WTC11 (cell line): ENCODE data around the gene CHD6. TPM values are rescaled to one million over a fixed set of nuclear protein-coding genes. Genes with fewer than 3 reads are reported as not detected.

ENCODE experiments used
- ATAC-seq: fragments of 200-7000 bp; cut with Tn5 transposase; 2 replicates; pipeline ENCODE4 v1.10.0; 2021; ENCODE audit warnings: mild to moderate bottlenecking, moderate library complexity
- CTCF ChIA-PET: fragments of 300-600 bp; sonication (Branson Sonifier 250); formaldehyde crosslinking; loops from one replicate; lab custom pipeline; 2021; ENCODE audit warnings: antibody characterized with exemption; lab: Charles Lee
- POLR2A ChIA-PET: fragments of 350-600 bp; sonication (Branson Sonifier 250); formaldehyde crosslinking; loops from one replicate; lab custom pipeline; 2021; ENCODE audit warnings: antibody characterized with exemption; lab: Charles Lee
- DNase-seq: peaks from one replicate; pipeline ENCODE4 v3.0.0; 2021; ENCODE audit warnings: low spot score
- H3K27ac Mint-ChIP-seq: 2 replicates; pipeline ENCODE4 v1.8.0; 2021; ENCODE audit warnings: mixed read lengths
- H3K27me3 Mint-ChIP-seq: 2 replicates; pipeline ENCODE4 v1.8.0; 2021; ENCODE audit warnings: low read depth, mild to moderate bottlenecking, moderate library complexity, mixed read lengths
- H3K36me3 Mint-ChIP-seq: 2 replicates; pipeline ENCODE4 v1.8.0; 2021; ENCODE audit warnings: mixed read lengths
- H3K4me1 Mint-ChIP-seq: 2 replicates; pipeline ENCODE4 v1.8.0; 2022; ENCODE audit warnings: mixed read lengths
- H3K4me3 Mint-ChIP-seq: 2 replicates; pipeline ENCODE4 v1.8.0; 2021; ENCODE audit warnings: mild to moderate bottlenecking, moderate library complexity, mixed read lengths
- H3K9me3 Mint-ChIP-seq: 2 replicates; pipeline ENCODE4 v1.8.0; 2021; ENCODE audit warnings: mixed read lengths
- CBFB ChIP-seq: sonication (generic); formaldehyde crosslinking; IDR thresholded peaks from 2 replicates; pipeline ENCODE4 v1.8.1; 2022; ENCODE audit warnings: mild to moderate bottlenecking, low read depth, missing genetic modification reagents
- ELF4 ChIP-seq: sonication (generic); formaldehyde crosslinking; IDR thresholded peaks from 2 replicates; pipeline ENCODE4 v1.8.1; 2022; ENCODE audit warnings: low read depth, mild to moderate bottlenecking, moderate library complexity, missing genetic modification reagents
- EMX1 ChIP-seq: fragments of 250-450 bp; sonication (Bioruptor Pico); IDR thresholded peaks from 2 replicates; pipeline ENCODE4 v1.8.0; 2021; ENCODE audit warnings: mild to moderate bottlenecking
- JAZF1 ChIP-seq: fragments of 250-450 bp; sonication (Bioruptor Pico); IDR thresholded peaks from 2 replicates; pipeline ENCODE4 v1.9.0; 2021; ENCODE audit warnings: moderate library complexity, mild to moderate bottlenecking, inconsistent platforms
- JUN ChIP-seq: sonication (generic); formaldehyde crosslinking; IDR thresholded peaks from 2 replicates; pipeline ENCODE4 v1.8.0; 2023; ENCODE audit warnings: mild to moderate bottlenecking, missing genetic modification reagents
- MXD4 ChIP-seq: fragments of 250-450 bp; sonication (Bioruptor Pico); IDR thresholded peaks from 2 replicates; pipeline ENCODE4 v1.8.0; 2021; ENCODE audit warnings: mild to moderate bottlenecking, moderate library complexity, borderline replicate concordance
- MYBL2 ChIP-seq: sonication (generic); formaldehyde crosslinking; IDR thresholded peaks from 2 replicates; pipeline ENCODE4 v1.8.1; 2023; ENCODE audit warnings: mild to moderate bottlenecking, moderate library complexity, missing genetic modification reagents
- NFATC4 ChIP-seq: fragments of 250-450 bp; sonication (Bioruptor Pico); IDR thresholded peaks from 2 replicates; pipeline ENCODE4 v1.9.0; 2021; ENCODE audit warnings: mild to moderate bottlenecking
- NR2C2 ChIP-seq: sonication (generic); formaldehyde crosslinking; IDR thresholded peaks from 2 replicates; pipeline ENCODE4 v1.8.0; 2022; ENCODE audit warnings: mild to moderate bottlenecking, missing genetic modification reagents
- OVOL2 ChIP-seq: fragments of 250-450 bp; sonication (Bioruptor Pico); IDR thresholded peaks from 2 replicates; pipeline ENCODE4 v1.9.0; 2021; ENCODE audit warnings: mild to moderate bottlenecking, borderline replicate concordance
- ZNF121 ChIP-seq: sonication (generic); formaldehyde crosslinking; IDR thresholded peaks from 2 replicates; pipeline ENCODE4 v1.8.0; 2023; ENCODE audit warnings: missing genetic modification reagents
- ZNF232 ChIP-seq: sonication (generic); formaldehyde crosslinking; IDR thresholded peaks from 2 replicates; pipeline ENCODE4 v1.8.0; 2022; ENCODE audit warnings: mild to moderate bottlenecking, missing genetic modification reagents
- ZNF671 ChIP-seq: fragments of 250-450 bp; sonication (Bioruptor Pico); IDR thresholded peaks from 2 replicates; pipeline ENCODE4 v1.8.0; 2021; ENCODE audit warnings: mild to moderate bottlenecking
- total RNA-seq: library from RNA; stranded (reverse); gene quantifications from 3 replicates; pipeline ENCODE4 v1.2.3, GENCODE V29; 2021
- TF ChIP-seq, protein P1 (sequence below): sonication (generic); formaldehyde crosslinking; IDR thresholded peaks from 2 replicates; pipeline ENCODE4 v1.8.0; 2023; ENCODE audit warnings: missing genetic modification reagents
- TF ChIP-seq, protein P2 (sequence below): fragments of 200-600 bp; IDR thresholded peaks from 2 replicates; pipeline ENCODE4 v1.8.0; 2022; ENCODE audit warnings: antibody characterized with exemption
- TF ChIP-seq, protein P3 (sequence below): sonication (generic); formaldehyde crosslinking; IDR thresholded peaks from 2 replicates; pipeline ENCODE4 v1.8.1; 2023; ENCODE audit warnings: mild to moderate bottlenecking, moderate library complexity, missing genetic modification reagents
- TF ChIP-seq, protein P4 (sequence below): sonication (generic); formaldehyde crosslinking; IDR thresholded peaks from 2 replicates; pipeline ENCODE4 v1.8.0; 2023; ENCODE audit warnings: mild to moderate bottlenecking, missing genetic modification reagents
- TF ChIP-seq, protein P5 (sequence below): sonication (generic); formaldehyde crosslinking; IDR thresholded peaks from 2 replicates; pipeline ENCODE4 v1.8.1; 2022; ENCODE audit warnings: low read depth, missing genetic modification reagents, borderline replicate concordance
- TF ChIP-seq, protein P6 (sequence below): sonication (generic); formaldehyde crosslinking; IDR thresholded peaks from 2 replicates; pipeline ENCODE4 v1.8.0; 2022; ENCODE audit warnings: mild to moderate bottlenecking, missing genetic modification reagents

Gene CHD6
- total RNA-seq, 1 experiment from 2014 or later: 52.1 TPM

DNA sequence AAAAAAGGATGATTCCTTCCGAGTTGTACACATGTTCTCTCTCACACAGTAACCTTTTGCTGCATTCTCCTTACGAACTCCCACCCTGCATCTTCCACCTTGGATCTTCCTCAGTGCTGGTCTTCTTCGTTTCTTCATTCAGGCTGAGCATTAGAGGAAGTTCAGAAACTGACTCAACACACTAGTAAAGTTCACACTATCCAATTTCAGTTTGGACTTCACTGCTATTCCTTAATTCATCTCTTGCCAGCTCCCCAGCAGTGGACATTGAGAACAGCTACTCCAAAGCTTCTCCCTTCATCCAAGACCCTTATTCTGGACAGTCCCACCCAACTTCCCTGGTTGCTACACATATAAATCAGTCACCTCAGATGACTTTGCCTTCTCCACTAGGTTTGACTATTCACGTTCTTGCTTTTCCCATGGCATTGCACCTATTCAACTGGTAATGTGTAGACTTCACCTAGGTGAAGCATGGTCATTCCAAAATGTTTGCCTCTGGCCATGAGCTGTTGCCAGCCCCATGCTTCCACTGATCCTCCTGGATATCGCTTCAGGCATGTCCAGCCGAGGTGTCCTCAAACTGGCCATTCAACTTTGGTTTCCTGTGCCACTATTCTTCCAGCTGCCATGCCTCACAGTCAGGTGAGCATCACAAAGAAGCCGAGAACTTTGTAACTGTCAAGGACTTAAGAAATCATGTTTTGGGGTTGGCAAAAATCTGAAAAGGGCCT, 147.6 kb downstream of the CHD6 start:
- no peak overlapping the region for H3K27ac Mint-ChIP-seq
- DNase-seq (no peak), ATAC-seq (no peak)
- H3K36me3 Mint-ChIP-seq: peaks cover 33% of the 10 kb centered on the region
- POLR2A ChIA-PET: interaction anchor here (0.7 kb wide), 2 partner anchors 78 to 301 kb away, joined by 3 read pairs; no protein-coding TSS in a partner anchor
- CTCF ChIA-PET: no interaction called here
- no peaks in the 10 kb centered on the region for H3K4me1 Mint-ChIP-seq
- no peaks in the 10 kb centered on the region for H3K9me3 Mint-ChIP-seq
- no peak overlapping the region for H3K4me3 Mint-ChIP-seq
- TF ChIP-seq JUN (CRISPR knock-in tag) (no peak), MYBL2 (CRISPR knock-in tag) (no peak), ZNF232 (CRISPR knock-in tag) (no peak), EMX1 (no peak), JAZF1 (CRISPR knock-in tag) (no peak), OVOL2 (CRISPR knock-in tag) (no peak), ZNF121 (CRISPR knock-in tag) (no peak), ELF4 (CRISPR knock-in tag) (no peak), MXD4 (no peak), NFATC4 (CRISPR knock-in tag) (no peak), NR2C2 (CRISPR knock-in tag) (no peak), CBFB (CRISPR knock-in tag) (no peak)
- TF ChIP-seq, protein P1, sequence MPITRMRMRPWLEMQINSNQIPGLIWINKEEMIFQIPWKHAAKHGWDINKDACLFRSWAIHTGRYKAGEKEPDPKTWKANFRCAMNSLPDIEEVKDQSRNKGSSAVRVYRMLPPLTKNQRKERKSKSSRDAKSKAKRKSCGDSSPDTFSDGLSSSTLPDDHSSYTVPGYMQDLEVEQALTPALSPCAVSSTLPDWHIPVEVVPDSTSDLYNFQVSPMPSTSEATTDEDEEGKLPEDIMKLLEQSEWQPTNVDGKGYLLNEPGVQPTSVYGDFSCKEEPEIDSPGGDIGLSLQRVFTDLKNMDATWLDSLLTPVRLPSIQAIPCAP (CRISPR knock-in tag): no peak
- TF ChIP-seq, protein P2, sequence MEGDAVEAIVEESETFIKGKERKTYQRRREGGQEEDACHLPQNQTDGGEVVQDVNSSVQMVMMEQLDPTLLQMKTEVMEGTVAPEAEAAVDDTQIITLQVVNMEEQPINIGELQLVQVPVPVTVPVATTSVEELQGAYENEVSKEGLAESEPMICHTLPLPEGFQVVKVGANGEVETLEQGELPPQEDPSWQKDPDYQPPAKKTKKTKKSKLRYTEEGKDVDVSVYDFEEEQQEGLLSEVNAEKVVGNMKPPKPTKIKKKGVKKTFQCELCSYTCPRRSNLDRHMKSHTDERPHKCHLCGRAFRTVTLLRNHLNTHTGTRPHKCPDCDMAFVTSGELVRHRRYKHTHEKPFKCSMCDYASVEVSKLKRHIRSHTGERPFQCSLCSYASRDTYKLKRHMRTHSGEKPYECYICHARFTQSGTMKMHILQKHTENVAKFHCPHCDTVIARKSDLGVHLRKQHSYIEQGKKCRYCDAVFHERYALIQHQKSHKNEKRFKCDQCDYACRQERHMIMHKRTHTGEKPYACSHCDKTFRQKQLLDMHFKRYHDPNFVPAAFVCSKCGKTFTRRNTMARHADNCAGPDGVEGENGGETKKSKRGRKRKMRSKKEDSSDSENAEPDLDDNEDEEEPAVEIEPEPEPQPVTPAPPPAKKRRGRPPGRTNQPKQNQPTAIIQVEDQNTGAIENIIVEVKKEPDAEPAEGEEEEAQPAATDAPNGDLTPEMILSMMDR: no peak
- TF ChIP-seq, protein P3, sequence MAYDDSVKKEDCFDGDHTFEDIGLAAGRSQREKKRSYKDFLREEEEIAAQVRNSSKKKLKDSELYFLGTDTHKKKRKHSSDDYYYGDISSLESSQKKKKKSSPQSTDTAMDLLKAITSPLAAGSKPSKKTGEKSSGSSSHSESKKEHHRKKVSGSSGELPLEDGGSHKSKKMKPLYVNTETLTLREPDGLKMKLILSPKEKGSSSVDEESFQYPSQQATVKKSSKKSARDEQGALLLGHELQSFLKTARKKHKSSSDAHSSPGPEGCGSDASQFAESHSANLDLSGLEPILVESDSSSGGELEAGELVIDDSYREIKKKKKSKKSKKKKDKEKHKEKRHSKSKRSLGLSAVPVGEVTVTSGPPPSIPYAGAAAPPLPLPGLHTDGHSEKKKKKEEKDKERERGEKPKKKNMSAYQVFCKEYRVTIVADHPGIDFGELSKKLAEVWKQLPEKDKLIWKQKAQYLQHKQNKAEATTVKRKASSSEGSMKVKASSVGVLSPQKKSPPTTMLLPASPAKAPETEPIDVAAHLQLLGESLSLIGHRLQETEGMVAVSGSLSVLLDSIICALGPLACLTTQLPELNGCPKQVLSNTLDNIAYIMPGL (CRISPR knock-in tag): no peak
- TF ChIP-seq, protein P4, sequence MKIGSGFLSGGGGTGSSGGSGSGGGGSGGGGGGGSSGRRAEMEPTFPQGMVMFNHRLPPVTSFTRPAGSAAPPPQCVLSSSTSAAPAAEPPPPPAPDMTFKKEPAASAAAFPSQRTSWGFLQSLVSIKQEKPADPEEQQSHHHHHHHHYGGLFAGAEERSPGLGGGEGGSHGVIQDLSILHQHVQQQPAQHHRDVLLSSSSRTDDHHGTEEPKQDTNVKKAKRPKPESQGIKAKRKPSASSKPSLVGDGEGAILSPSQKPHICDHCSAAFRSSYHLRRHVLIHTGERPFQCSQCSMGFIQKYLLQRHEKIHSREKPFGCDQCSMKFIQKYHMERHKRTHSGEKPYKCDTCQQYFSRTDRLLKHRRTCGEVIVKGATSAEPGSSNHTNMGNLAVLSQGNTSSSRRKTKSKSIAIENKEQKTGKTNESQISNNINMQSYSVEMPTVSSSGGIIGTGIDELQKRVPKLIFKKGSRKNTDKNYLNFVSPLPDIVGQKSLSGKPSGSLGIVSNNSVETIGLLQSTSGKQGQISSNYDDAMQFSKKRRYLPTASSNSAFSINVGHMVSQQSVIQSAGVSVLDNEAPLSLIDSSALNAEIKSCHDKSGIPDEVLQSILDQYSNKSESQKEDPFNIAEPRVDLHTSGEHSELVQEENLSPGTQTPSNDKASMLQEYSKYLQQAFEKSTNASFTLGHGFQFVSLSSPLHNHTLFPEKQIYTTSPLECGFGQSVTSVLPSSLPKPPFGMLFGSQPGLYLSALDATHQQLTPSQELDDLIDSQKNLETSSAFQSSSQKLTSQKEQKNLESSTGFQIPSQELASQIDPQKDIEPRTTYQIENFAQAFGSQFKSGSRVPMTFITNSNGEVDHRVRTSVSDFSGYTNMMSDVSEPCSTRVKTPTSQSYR (CRISPR knock-in tag): no peak
- TF ChIP-seq, protein P5, sequence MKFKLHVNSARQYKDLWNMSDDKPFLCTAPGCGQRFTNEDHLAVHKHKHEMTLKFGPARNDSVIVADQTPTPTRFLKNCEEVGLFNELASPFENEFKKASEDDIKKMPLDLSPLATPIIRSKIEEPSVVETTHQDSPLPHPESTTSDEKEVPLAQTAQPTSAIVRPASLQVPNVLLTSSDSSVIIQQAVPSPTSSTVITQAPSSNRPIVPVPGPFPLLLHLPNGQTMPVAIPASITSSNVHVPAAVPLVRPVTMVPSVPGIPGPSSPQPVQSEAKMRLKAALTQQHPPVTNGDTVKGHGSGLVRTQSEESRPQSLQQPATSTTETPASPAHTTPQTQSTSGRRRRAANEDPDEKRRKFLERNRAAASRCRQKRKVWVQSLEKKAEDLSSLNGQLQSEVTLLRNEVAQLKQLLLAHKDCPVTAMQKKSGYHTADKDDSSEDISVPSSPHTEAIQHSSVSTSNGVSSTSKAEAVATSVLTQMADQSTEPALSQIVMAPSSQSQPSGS: no peak
- H3K27me3 Mint-ChIP-seq: no peaks in the 10 kb centered on the region

DNA sequence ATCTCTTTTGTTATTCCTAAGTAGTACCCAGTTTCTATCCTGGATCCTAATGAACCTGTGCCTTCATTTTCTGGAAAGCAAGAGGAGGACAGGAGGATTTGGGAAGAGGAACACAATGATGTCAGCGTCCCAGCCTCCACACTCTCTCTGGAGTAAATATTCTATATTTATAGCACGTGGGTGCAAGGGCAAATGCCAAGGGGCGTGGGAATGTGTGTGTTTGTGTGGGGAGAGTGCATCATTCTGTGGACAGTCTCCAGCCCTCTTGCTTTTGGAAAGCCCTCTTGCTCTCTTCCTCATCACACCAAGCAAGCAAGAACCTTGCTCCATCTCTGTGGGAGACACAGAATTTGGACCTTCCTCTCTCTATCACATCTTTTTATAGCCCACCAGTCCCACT, 148.3 kb downstream of the CHD6 start:
- ATAC-seq: no peak
- peaks cover 40% of the 10 kb centered on the region for H3K36me3 Mint-ChIP-seq
- H3K27ac Mint-ChIP-seq: no peak overlapping the region

More for the DNA sequence above, 148.3 kb downstream of the CHD6 start:
- Mint-ChIP-seq H3K4me1 (no peaks in the 10 kb centered on the region), H3K9me3 (peaks cover 4% of the 10 kb centered on the region), H3K4me3 (no peak overlapping the region), H3K27me3 (no peaks in the 10 kb centered on the region)
- no peak for DNase-seq
- ChIA-PET POLR2A (no interaction called here), CTCF (no interaction called here)
- TF ChIP-seq, protein P6, sequence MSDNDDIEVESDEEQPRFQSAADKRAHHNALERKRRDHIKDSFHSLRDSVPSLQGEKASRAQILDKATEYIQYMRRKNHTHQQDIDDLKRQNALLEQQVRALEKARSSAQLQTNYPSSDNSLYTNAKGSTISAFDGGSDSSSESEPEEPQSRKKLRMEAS (CRISPR knock-in tag): no peak
- TF ChIP-seq ZNF671 (CRISPR knock-in tag): no peak
